Fibroblast of the conjunctiva (primary cell): ENCODE measurements around the gene NGLY1.

Experiments
- DNase-seq: peaks from one replicate; pipeline ENCODE4 v3.0.0-alpha.2; 2010; ENCODE audit warnings: low read depth

NGLY1 gene

GRCh38 chr3:25782938-25783660 is at the start of gene NGLY1:
Gene NGLY1, minus strand, starts transcription at chr3:25783443. Its CDS starts 53 bp downstream, at chr3:25783390.
- peak; percentile 57 for DNase-seq

GRCh38 chr3:25831578-25831977 is 48.3 kb upstream of the NGLY1 start:
- peak; percentile 13 for DNase-seq

- no peak for DNase-seq
Measured at GRCh38 chr3:25830373-25831280, 47.4 kb upstream of the NGLY1 start.

GRCh38 chr3:25826510-25826909 is 43.3 kb upstream of the NGLY1 start:
- DNase-seq = no peak

- DNase-seq = no peak
Measured at GRCh38 chr3:25823314-25823713, 40.1 kb upstream of the NGLY1 start.

GRCh38 chr3:25821746-25822573 is 38.7 kb upstream of the NGLY1 start:
- no peak for DNase-seq

- no peak for DNase-seq
Measured at GRCh38 chr3:25820816-25821486, 37.7 kb upstream of the NGLY1 start.

- DNase-seq = peak; percentile 89
Measured at GRCh38 chr3:25820366-25820765, 37.1 kb upstream of the NGLY1 start.

GRCh38 chr3:25818335-25818734 is 35.1 kb upstream of the NGLY1 start:
- DNase-seq = no peak

GRCh38 chr3:25817638-25818037 is 34.4 kb upstream of the NGLY1 start:
- DNase-seq = no peak

GRCh38 chr3:25817107-25817506 is 33.9 kb upstream of the NGLY1 start:
- DNase-seq = no peak

- DNase-seq = no peak
Measured at GRCh38 chr3:25812644-25813043, 29.4 kb upstream of the NGLY1 start.

- no peak for DNase-seq
Measured at GRCh38 chr3:25804676-25805075, 21.4 kb upstream of the NGLY1 start.

- DNase-seq = no peak
Measured at GRCh38 chr3:25803833-25804232, 20.6 kb upstream of the NGLY1 start.

GRCh38 chr3:25801786-25802185 is 18.5 kb upstream of the NGLY1 start:
- DNase-seq = no peak

- peak; percentile 66 for DNase-seq
Measured at GRCh38 chr3:25789596-25790556, 6.6 kb upstream of the NGLY1 start, which contains the start of gene OXSM. Gene OXSM, plus strand, starts transcription at chr3:25790090. Its CDS starts 931 bp downstream, at chr3:25791021.

- DNase-seq = no peak
Measured at GRCh38 chr3:25789209-25789595, 6.0 kb upstream of the NGLY1 start.

- no peak for DNase-seq
Measured at GRCh38 chr3:25787689-25788088, 4.4 kb upstream of the NGLY1 start.

- DNase-seq = no peak
Measured at GRCh38 chr3:25785826-25786225, 2.6 kb upstream of the NGLY1 start.

- DNase-seq = no peak
Measured at GRCh38 chr3:25784971-25785370, 1.7 kb upstream of the NGLY1 start.
